Measurements from ENCODE around the gene NEB. TPM values are rescaled to one million over a fixed set of nuclear protein-coding genes. Genes with fewer than 3 reads are reported as not detected.

NEB gene, protein sequence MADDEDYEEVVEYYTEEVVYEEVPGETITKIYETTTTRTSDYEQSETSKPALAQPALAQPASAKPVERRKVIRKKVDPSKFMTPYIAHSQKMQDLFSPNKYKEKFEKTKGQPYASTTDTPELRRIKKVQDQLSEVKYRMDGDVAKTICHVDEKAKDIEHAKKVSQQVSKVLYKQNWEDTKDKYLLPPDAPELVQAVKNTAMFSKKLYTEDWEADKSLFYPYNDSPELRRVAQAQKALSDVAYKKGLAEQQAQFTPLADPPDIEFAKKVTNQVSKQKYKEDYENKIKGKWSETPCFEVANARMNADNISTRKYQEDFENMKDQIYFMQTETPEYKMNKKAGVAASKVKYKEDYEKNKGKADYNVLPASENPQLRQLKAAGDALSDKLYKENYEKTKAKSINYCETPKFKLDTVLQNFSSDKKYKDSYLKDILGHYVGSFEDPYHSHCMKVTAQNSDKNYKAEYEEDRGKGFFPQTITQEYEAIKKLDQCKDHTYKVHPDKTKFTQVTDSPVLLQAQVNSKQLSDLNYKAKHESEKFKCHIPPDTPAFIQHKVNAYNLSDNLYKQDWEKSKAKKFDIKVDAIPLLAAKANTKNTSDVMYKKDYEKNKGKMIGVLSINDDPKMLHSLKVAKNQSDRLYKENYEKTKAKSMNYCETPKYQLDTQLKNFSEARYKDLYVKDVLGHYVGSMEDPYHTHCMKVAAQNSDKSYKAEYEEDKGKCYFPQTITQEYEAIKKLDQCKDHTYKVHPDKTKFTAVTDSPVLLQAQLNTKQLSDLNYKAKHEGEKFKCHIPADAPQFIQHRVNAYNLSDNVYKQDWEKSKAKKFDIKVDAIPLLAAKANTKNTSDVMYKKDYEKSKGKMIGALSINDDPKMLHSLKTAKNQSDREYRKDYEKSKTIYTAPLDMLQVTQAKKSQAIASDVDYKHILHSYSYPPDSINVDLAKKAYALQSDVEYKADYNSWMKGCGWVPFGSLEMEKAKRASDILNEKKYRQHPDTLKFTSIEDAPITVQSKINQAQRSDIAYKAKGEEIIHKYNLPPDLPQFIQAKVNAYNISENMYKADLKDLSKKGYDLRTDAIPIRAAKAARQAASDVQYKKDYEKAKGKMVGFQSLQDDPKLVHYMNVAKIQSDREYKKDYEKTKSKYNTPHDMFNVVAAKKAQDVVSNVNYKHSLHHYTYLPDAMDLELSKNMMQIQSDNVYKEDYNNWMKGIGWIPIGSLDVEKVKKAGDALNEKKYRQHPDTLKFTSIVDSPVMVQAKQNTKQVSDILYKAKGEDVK (N-terminal part only)
- total RNA-seq: 0.05 and 0.08 TPM in 2 replicates

- Mint-ChIP-seq H3K27ac (no peak within 1 kb of the TSS), H3K4me3 (no peak within 1 kb of the TSS), H3K4me1 (ENCODE audit: low read depth) (no peaks in the 10 kb centered on the region), H3K36me3 (ENCODE audit: low read depth) (no peaks in the 10 kb centered on the region), H3K27me3 (ENCODE audit: insufficient read depth) (peaks cover 9% of the 10 kb centered on the region), H3K9me3 (no peaks in the 10 kb centered on the region)
- intact Hi-C loops (cut with micrococcal nuclease): no loop called here
- DNase-seq (ENCODE audit: low spot score): no peak
These were observed at the start of gene NEB for GRCh38 chr2:151733771-151734672. TSS of gene NEB (minus strand) at chr2:151734476. CDS start at chr2:151733156, 1,320 bp downstream.

GRCh38 chr2:151783133-151783520 lies 48.9 kb upstream of the NEB start:
- Mint-ChIP-seq H3K4me3 (no peak overlapping the region), H3K27ac (no peak overlapping the region), H3K4me1 (ENCODE audit: low read depth) (no peaks in the 10 kb centered on the region), H3K36me3 (ENCODE audit: low read depth) (peaks cover 28% of the 10 kb centered on the region), H3K27me3 (ENCODE audit: insufficient read depth) (no peaks in the 10 kb centered on the region), H3K9me3 (no peaks in the 10 kb centered on the region)
- no peak for DNase-seq (ENCODE audit: low spot score)
- intact Hi-C loops (cut with micrococcal nuclease): no loop called here

GRCh38 chr2:151782378-151783132 lies 48.3 kb upstream of the NEB start:
- intact Hi-C loops (cut with micrococcal nuclease): no loop called here
- Mint-ChIP-seq H3K27ac (no peak overlapping the region), H3K4me3 (no peak overlapping the region), H3K27me3 (ENCODE audit: insufficient read depth) (no peaks in the 10 kb centered on the region), H3K9me3 (no peaks in the 10 kb centered on the region), H3K36me3 (ENCODE audit: low read depth) (peaks cover 29% of the 10 kb centered on the region), H3K4me1 (ENCODE audit: low read depth) (no peaks in the 10 kb centered on the region)
- no peak for DNase-seq (ENCODE audit: low spot score)

GRCh38 chr2:151781642-151782041 lies 47.4 kb upstream of the NEB start:
- intact Hi-C loops (cut with micrococcal nuclease): no loop called here
- H3K27me3 Mint-ChIP-seq (ENCODE audit: insufficient read depth): no peaks in the 10 kb centered on the region
- peaks cover 29% of the 10 kb centered on the region for H3K36me3 Mint-ChIP-seq (ENCODE audit: low read depth)
- H3K9me3 Mint-ChIP-seq: no peaks in the 10 kb centered on the region
- H3K4me1 Mint-ChIP-seq (ENCODE audit: low read depth): no peaks in the 10 kb centered on the region
- DNase-seq (ENCODE audit: low spot score): no peak
- H3K4me3 Mint-ChIP-seq: no peak overlapping the region
- H3K27ac Mint-ChIP-seq: no peak overlapping the region

DNA sequence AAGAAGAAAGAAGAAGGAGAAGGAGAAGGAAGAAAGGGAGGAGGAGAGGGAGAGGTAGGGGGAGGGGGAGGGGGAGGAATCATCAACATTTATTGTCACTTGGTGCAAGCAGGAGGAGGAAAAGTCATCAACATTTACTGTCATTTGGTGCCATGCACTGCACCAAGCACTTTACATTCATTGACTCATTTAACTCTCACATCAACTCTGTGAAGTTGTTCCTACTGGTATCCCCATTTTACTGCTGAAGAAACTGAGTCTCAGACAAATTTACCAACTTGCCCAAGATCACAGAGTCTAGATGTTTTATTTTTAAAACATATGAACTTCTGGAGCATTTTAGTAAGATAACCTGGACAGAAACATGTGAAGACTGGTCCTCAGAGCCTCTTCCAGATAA lies 46.7 kb upstream of the NEB start:
- Mint-ChIP-seq H3K36me3 (ENCODE audit: low read depth) (peaks cover 29% of the 10 kb centered on the region), H3K9me3 (no peaks in the 10 kb centered on the region), H3K4me3 (no peak overlapping the region), H3K4me1 (ENCODE audit: low read depth) (no peaks in the 10 kb centered on the region), H3K27ac (no peak overlapping the region), H3K27me3 (ENCODE audit: insufficient read depth) (no peaks in the 10 kb centered on the region)
- intact Hi-C loops (cut with micrococcal nuclease): no loop called here
- DNase-seq (ENCODE audit: low spot score): no peak

DNA sequence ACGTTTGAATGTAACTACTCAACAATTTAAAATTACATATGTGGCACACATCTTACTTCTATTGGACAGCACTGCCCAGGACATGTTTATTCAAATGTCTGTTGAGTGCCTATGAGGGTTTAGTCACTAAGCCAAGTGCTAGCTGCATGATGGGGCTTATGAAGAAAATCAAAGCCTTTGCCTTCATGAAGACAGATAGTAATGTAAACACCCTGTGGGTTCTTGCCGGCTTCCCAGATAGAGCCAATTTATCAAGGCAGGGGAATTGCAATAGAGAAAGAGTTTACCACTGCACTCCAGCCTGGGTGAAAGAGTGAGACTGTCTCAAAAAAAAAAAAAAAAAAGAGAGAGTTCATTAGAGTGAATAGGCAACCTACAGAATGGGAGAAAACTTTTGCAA lies 43.7 kb upstream of the NEB start:
- Mint-ChIP-seq H3K36me3 (ENCODE audit: low read depth) (peaks cover 21% of the 10 kb centered on the region), H3K27ac (no peak overlapping the region), H3K27me3 (ENCODE audit: insufficient read depth) (no peaks in the 10 kb centered on the region), H3K4me3 (no peak overlapping the region), H3K9me3 (no peaks in the 10 kb centered on the region), H3K4me1 (ENCODE audit: low read depth) (no peaks in the 10 kb centered on the region)
- DNase-seq (ENCODE audit: low spot score): no peak
- intact Hi-C loops (cut with micrococcal nuclease): no loop called here

GRCh38 chr2:151777487-151777886 lies 43.2 kb upstream of the NEB start:
- Mint-ChIP-seq H3K27ac (no peak overlapping the region), H3K36me3 (ENCODE audit: low read depth) (peaks cover 19% of the 10 kb centered on the region), H3K4me3 (no peak overlapping the region), H3K4me1 (ENCODE audit: low read depth) (no peaks in the 10 kb centered on the region), H3K9me3 (no peaks in the 10 kb centered on the region), H3K27me3 (ENCODE audit: insufficient read depth) (no peaks in the 10 kb centered on the region)
- no peak for DNase-seq (ENCODE audit: low spot score)
- intact Hi-C loops (cut with micrococcal nuclease): no loop called here

DNA sequence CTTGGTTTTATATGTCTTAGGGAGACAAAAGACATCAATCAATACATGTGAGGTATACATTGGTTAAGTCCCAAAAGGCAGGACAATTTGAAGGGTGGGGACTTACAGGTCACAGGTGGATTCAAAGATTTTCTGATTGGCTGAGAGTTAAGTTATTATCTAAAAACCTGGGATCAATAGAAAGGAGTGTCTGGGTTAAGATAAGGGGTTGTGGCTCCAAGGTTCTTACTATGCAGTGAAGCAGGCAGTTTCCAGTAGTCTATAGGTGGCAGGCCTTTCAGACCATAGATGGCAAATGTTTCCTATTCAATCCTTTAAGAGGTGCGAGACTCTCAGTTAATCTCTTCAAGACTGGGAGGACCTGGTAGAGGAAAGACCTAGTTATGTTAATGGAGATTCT lies 42.1 kb upstream of the NEB start:
- no peak overlapping the region for H3K4me3 Mint-ChIP-seq
- peaks cover 17% of the 10 kb centered on the region for H3K36me3 Mint-ChIP-seq (ENCODE audit: low read depth)
- no peaks in the 10 kb centered on the region for H3K27me3 Mint-ChIP-seq (ENCODE audit: insufficient read depth)
- no peaks in the 10 kb centered on the region for H3K4me1 Mint-ChIP-seq (ENCODE audit: low read depth)
- no peaks in the 10 kb centered on the region for H3K9me3 Mint-ChIP-seq
- intact Hi-C loops (cut with micrococcal nuclease): no loop called here
- H3K27ac Mint-ChIP-seq: no peak overlapping the region
- DNase-seq (ENCODE audit: low spot score): no peak

DNA sequence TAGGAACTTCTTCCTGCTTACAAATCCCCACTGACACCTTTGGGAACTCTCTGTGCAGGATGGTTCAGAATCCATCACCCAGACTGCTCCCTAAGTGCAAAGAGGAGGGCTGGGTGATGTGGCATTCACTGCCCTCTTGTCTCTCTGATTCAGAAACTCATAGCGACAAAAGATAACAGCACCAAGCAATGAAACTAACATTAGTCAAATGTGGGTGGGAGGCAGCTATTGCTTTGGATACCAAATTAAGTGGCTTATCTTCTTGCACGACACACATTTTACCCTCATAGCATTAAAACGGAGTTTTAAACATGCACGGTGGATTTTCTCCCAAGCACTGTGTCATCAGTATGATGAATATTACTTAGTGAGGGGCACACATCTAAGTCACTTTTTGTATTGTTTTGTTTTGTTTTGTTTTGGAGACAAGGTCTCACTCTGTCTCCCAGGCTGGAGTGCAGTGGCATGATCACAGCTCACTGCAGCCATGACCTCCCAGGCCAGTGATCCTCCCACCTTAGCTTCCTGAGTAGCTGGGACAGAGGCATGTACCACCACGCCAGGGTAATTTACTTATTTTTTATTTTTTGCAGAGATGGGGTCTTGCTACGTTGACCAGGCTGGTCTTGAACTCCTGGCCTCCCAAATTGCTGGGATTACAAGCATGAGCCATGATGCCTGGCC lies 40.9 kb upstream of the NEB start:
- Mint-ChIP-seq H3K36me3 (ENCODE audit: low read depth) (peaks cover 17% of the 10 kb centered on the region), H3K9me3 (no peaks in the 10 kb centered on the region), H3K4me1 (ENCODE audit: low read depth) (no peaks in the 10 kb centered on the region), H3K27me3 (ENCODE audit: insufficient read depth) (no peaks in the 10 kb centered on the region), H3K4me3 (no peak overlapping the region), H3K27ac (no peak overlapping the region)
- intact Hi-C loops (cut with micrococcal nuclease): no loop called here
- no peak for DNase-seq (ENCODE audit: low spot score)

DNA sequence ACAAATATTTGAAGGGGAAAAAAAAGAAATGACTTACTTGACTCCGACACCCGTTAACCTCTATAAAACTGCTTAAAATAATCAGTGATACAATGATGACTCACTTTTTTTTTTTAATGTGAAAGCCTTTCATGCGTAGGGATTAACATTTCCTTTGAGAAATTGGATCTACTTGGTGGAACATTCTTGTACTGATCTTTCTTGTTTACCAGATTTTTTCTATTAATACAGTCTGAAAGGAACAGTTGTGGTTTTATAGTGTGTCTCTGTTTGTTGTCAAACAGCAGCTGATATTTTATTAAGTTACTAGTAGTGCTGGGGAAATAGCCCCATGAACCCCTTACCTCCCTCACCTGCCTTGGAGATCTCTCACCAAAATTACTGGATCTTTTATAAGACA lies 40.2 kb upstream of the NEB start:
- no peaks in the 10 kb centered on the region for H3K9me3 Mint-ChIP-seq
- no peak overlapping the region for H3K27ac Mint-ChIP-seq
- peaks cover 12% of the 10 kb centered on the region for H3K36me3 Mint-ChIP-seq (ENCODE audit: low read depth)
- no peak for DNase-seq (ENCODE audit: low spot score)
- intact Hi-C loops (cut with micrococcal nuclease): no loop called here
- H3K4me3 Mint-ChIP-seq: no peak overlapping the region
- H3K4me1 Mint-ChIP-seq (ENCODE audit: low read depth): no peaks in the 10 kb centered on the region
- H3K27me3 Mint-ChIP-seq (ENCODE audit: insufficient read depth): no peaks in the 10 kb centered on the region

- Mint-ChIP-seq H3K27me3 (ENCODE audit: insufficient read depth) (no peaks in the 10 kb centered on the region), H3K9me3 (no peaks in the 10 kb centered on the region), H3K4me3 (no peak overlapping the region), H3K4me1 (ENCODE audit: low read depth) (no peaks in the 10 kb centered on the region), H3K27ac (no peak overlapping the region), H3K36me3 (ENCODE audit: low read depth) (no peaks in the 10 kb centered on the region)
- DNase-seq (ENCODE audit: low spot score): no peak
- intact Hi-C loops (cut with micrococcal nuclease): no loop called here
These were observed 37.5 kb upstream of the NEB start for GRCh38 chr2:151771599-151772358.

Measured in activated T-helper 1 cell treated with anti-CD3 and anti-CD28 coated beads, Interleukin-12 subunit alpha, Interleukin-12 subunit beta, Interleukin-2, Interleukin-4 antibody, amounts not matched to agents 30 ng/mL and 10 ng/mL and 1 ng/mL, durations not matched to agents 14 hours and 24 hours and 36 hours (primary cell).